GM19438 (cell line): Measurements from ENCODE around the gene CSNK2A3.

Experiments used
- ATAC-seq: cut with Tn5 transposase; IDR thresholded peaks from one replicate; pipeline ENCODE4 v1.9.1; 2021; ENCODE audit warnings: low read depth; ENCODE audit not compliant: unreplicated experiment

Gene CSNK2A3

GRCh38 chr11:11345099-11345498 is 8.0 kb downstream of the CSNK2A3 start:
- ATAC-seq = no peak

GRCh38 chr11:11344045-11344444 is 9.0 kb downstream of the CSNK2A3 start:
- no peak for ATAC-seq

DNA sequence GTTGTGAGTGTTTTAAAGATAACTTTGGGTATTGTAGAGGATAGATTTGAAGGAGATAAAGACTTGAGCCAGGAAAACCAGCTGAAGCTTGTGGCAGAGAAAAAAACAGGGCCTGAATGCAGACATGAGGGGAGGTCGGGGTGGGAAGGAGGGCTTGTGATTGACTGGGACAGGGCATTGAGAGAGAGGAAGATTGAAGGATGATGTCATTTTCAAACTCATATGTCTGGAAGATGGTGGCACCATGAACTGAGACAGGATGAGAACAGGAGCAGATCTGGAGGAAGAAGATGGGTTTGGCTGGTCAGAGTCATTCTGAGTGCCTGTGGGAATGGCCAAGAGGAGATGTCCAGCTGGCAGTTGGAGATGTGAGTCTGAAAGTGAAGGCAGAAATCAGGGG is 14.7 kb downstream of the CSNK2A3 start:
- no peak for ATAC-seq

DNA sequence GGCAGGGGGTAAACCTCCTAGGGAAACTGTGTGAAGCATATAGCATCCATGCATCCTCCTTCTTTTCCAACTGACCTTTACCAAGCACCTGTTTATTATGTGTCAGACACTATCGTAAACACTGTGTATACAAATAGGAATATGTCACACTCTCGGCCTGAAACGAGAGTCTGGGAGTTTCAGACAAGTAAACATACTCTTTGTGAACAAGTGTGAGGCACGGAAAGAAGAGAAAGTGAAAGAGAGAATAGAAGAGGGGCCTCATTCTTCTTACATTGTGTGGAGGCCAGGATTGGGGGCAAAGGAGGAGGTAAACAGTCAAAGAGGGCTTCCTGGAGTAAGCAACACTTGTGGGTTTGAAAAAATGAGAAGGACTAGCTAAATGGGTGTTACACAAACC is 16.4 kb downstream of the CSNK2A3 start:
- no peak for ATAC-seq

GRCh38 chr11:11335043-11335442 is 18.0 kb downstream of the CSNK2A3 start:
- ATAC-seq = no peak

- no peak for ATAC-seq
Observed at GRCh38 chr11:11334607-11335006, 18.4 kb downstream of the CSNK2A3 start.

- no peak for ATAC-seq
Observed at GRCh38 chr11:11332141-11332710, 20.8 kb downstream of the CSNK2A3 start.

DNA sequence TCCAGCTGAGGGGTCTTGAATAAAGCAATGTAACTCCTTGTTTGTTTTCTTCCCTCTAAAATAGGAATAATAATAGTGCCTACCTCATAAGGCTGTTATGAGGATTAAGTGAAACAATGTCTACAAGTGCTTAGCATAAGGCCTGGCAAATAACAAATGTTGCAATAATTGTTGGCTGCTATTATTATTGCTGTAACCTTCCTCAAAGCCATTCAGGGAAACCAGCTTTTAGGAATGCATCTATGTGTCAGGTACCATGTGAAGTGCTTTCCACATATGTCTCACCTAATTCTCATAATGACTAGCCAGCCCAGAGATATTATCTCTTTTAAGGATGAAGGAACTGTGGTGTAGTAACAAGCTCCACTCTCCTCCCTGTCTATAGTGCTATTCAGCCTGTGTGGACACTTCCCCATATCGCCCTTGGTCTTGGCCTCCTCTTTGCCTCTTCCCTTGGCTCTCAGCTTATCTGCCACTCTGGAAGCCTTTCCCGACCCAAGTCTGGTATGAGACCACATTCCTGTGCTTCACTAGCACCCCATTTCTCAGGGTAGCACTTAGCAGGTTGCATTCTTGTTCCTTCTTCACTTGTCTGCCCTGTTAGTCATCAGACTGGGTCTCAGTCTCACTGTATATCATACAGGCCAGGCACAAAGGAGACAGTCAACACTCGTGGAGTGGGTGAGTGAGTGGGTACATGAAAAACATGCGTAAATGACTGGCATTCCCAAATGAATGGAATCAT is 23.8 kb downstream of the CSNK2A3 start:
- no peak for ATAC-seq

DNA sequence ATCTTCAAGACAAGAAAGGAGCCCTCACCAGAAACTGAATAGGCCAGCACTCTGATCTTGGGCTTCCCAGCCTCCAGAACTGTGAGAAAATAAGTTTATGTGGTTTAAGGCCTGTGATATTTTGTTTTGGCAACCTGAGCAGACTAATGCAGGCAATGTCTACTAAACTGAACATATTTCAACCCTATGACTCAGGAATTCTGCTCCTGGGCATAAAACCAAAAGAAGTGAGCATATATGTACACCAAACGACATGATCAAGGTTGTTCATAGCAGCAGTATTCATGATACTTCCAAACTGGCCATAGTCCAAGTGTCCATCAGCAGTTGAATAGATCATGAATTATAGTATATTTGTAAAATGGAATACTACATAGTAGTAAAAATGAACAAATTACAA is 29.0 kb downstream of the CSNK2A3 start:
- ATAC-seq = no peak

DNA sequence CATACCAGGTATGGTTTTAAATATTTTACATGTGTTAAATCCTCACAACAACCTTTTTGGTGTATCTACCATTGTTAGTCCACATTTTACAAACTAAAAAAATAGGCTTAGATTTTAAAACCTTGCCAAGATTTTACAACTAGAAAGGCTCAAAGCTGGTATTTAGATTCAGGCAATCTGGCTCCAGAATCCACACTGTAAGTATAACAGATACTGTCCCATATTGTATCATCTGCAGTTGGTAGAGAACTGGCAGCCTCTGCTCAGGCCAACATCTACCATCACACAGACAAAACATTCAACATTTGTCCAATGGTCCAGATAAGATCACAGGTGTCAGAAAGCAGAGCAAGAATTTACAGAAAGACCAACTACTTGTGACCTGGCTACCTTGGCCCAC is 30.9 kb downstream of the CSNK2A3 start:
- no peak for ATAC-seq

DNA sequence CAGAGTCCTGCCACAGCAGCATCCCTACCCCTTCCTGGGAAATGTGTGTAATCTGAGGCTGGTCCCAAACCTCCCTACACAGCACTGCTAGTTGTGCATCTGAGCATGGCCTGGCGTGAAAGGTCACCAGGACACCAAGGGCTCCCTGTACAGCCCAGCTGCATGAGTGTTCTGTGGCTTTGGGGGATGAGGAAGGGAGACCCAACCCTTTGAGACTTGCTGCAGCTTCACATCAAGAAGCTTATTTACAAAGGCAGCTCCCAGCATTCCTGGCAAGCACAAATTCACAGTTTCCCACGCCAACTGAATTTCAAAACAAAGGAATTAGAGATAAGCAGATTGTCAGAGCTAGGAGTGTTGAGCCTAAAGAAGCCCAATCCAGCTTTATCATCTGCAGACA is 32.2 kb downstream of the CSNK2A3 start:
- no peak for ATAC-seq

DNA sequence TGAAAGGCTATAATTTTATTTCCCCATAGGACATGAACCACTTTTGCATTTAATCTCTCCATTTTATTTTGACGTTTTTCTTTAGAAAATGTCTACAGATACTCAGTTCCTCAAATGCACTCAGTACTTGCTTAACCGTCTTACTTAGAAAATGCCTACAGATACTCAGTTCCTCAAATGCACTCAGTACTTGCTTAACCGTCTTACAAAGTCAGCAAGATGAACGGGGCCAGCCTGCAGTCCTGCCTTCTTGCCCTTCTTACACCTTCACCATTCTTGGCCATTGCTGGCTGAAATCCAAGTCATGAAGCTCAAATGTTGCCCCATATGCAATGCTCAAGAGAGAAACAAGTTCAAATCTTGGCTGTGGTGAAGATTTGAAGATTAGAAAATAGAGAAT is 34.1 kb downstream of the CSNK2A3 start:
- ATAC-seq = peak; percentile 83

GRCh38 chr11:11318461-11318860 is 34.6 kb downstream of the CSNK2A3 start:
- no peak for ATAC-seq

DNA sequence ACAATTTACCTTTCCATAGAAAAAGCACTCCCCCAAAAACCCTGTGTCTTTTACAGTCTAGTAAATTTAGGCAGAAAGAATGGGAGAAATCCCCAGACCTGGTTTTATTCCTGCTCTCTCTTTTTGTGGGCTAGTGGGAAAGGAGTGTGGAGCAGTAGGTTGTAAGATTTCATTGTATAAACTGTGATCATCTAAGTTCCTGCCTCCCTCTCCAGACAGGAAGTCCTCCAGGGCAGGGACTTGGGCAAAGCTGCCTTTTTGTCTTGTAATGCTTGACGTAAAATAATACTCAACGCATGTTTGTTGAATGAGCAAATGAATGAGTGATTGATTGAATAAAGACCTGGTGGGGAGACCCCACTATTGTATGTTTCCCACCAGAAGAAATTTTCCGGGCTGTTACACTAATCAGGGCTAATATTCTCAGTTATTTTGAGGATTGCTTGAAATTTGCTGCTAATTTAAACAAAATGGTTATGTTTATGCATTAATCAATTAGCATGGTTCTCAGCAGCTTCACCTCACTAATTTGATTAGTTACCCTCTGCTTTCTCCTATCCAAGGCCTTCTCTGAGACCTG is 36.3 kb downstream of the CSNK2A3 start:
- ATAC-seq = no peak

GRCh38 chr11:11313902-11314692 is 39.0 kb downstream of the CSNK2A3 start:
- ATAC-seq = no peak

- ATAC-seq = no peak
Observed at GRCh38 chr11:11313426-11313825, 39.6 kb downstream of the CSNK2A3 start.

GRCh38 chr11:11312738-11313137 is 40.3 kb downstream of the CSNK2A3 start:
- no peak for ATAC-seq

- ATAC-seq = no peak
Observed at GRCh38 chr11:11311169-11311568, 41.9 kb downstream of the CSNK2A3 start.

GRCh38 chr11:11309906-11310305 is 43.1 kb downstream of the CSNK2A3 start:
- ATAC-seq = no peak

DNA sequence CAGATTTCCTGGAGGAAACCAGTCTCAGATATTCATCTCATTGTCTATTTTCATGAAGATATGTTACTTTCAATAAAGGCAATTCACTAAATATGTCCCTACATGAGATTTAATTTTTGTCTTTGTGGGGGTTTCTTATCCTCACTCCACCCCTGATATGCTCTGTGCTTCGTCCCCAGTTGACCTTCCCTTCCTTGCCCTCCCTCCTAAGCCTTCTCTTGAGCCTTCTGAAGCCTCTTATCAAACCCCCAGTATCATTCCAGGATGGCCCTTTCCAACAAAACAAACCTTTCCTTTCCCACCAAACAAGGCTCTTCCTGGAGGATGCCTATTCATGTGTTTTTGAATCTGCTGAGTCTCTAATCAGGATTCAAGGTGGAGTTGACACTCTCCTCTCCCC is 44.8 kb downstream of the CSNK2A3 start:
- ATAC-seq = no peak

- no peak for ATAC-seq
Observed at GRCh38 chr11:11306855-11307254, 46.2 kb downstream of the CSNK2A3 start.
